ENCODE measurements around the gene NSFL1C.
A peak's percentile ranks its signal among the peaks of the same experiment; 100 is the strongest.

Gene NSFL1C

GRCh38 chr20:1460275-1460674 lies 6.4 kb downstream of the NSFL1C start:
- DNase-seq (ENCODE audit: low read depth) = no peak

GRCh38 chr20:1457992-1458391 lies 8.7 kb downstream of the NSFL1C start:
- no peak for DNase-seq (ENCODE audit: low read depth)

- no peak for DNase-seq (ENCODE audit: low read depth)
Measured at GRCh38 chr20:1456300-1456699, 10.3 kb downstream of the NSFL1C start.

GRCh38 chr20:1450926-1451491 lies 15.6 kb downstream of the NSFL1C start:
- DNase-seq (ENCODE audit: low read depth) = no peak

GRCh38 chr20:1449370-1449769 lies 17.3 kb downstream of the NSFL1C start:
- no peak for DNase-seq (ENCODE audit: low read depth)

- DNase-seq (ENCODE audit: low read depth) = no peak
Measured at GRCh38 chr20:1448081-1448620, 18.5 kb downstream of the NSFL1C start.

GRCh38 chr20:1446536-1446935 lies 20.1 kb downstream of the NSFL1C start:
- DNase-seq (ENCODE audit: low read depth) = no peak

GRCh38 chr20:1443085-1443484 lies 23.6 kb downstream of the NSFL1C start:
- no peak for DNase-seq (ENCODE audit: low read depth)

- no peak for DNase-seq (ENCODE audit: low read depth)
Measured at GRCh38 chr20:1442304-1442703, 24.3 kb downstream of the NSFL1C start.

GRCh38 chr20:1441133-1441532 lies 25.5 kb downstream of the NSFL1C start:
- DNase-seq (ENCODE audit: low read depth) = no peak

GRCh38 chr20:1440024-1440423 lies 26.6 kb downstream of the NSFL1C start:
- DNase-seq (ENCODE audit: low read depth) = no peak

GRCh38 chr20:1438361-1438760 lies 28.3 kb downstream of the NSFL1C start:
- no peak for DNase-seq (ENCODE audit: low read depth)

GRCh38 chr20:1437235-1437904 lies 29.3 kb downstream of the NSFL1C start:
- peak; percentile 47 for DNase-seq (ENCODE audit: low read depth)

- no peak for DNase-seq (ENCODE audit: low read depth)
Measured at GRCh38 chr20:1436263-1436662, 30.4 kb downstream of the NSFL1C start.

- DNase-seq (ENCODE audit: low read depth) = no peak
Measured at GRCh38 chr20:1435337-1435699, 31.3 kb downstream of the NSFL1C start.

- DNase-seq (ENCODE audit: low read depth) = peak; percentile 87
Measured at GRCh38 chr20:1434571-1435336, 31.9 kb downstream of the NSFL1C start.

GRCh38 chr20:1431158-1431557 lies 35.5 kb downstream of the NSFL1C start:
- DNase-seq (ENCODE audit: low read depth) = no peak

GRCh38 chr20:1430004-1430451 lies 36.6 kb downstream of the NSFL1C start:
- peak; percentile 86 for DNase-seq (ENCODE audit: low read depth)

GRCh38 chr20:1429143-1429728 lies 37.4 kb downstream of the NSFL1C start:
- no peak for DNase-seq (ENCODE audit: low read depth)

GRCh38 chr20:1427457-1428054 lies 39.1 kb downstream of the NSFL1C start:
- no peak for DNase-seq (ENCODE audit: low read depth)

- DNase-seq (ENCODE audit: low read depth) = no peak
Measured at GRCh38 chr20:1426231-1426849, 40.3 kb downstream of the NSFL1C start.

GRCh38 chr20:1424336-1424735 lies 42.3 kb downstream of the NSFL1C start:
- no peak for DNase-seq (ENCODE audit: low read depth)
